Measurements from ENCODE around the gene LOXL1. TPM values are rescaled to one million over a fixed set of nuclear protein-coding genes. Genes with fewer than 3 reads are reported as not detected.

The LOXL1 gene
- total and polyA plus RNA-seq, 2 experiments from 2014 or later: 54.5 to 92.4 TPM

DNA sequence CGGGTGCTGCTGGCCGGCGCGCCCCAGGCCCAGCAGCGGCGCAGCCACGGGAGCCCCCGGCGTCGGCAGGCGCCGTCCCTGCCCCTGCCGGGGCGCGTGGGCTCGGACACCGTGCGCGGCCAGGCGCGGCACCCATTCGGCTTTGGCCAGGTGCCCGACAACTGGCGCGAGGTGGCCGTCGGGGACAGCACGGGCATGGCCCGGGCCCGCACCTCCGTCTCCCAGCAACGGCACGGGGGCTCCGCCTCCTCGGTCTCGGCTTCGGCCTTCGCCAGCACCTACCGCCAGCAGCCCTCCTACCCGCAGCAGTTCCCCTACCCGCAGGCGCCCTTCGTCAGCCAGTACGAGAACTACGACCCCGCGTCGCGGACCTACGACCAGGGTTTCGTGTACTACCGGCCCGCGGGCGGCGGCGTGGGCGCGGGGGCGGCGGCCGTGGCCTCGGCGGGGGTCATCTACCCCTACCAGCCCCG, 777 bp downstream of the LOXL1 start:
- Histone ChIP-seq H3K9me3 (ENCODE audit: low read depth) (no peaks in the 10 kb centered on the region), H3K36me3 (no peaks in the 10 kb centered on the region), H3K27me3 (no peaks in the 10 kb centered on the region), H3K4me1 (ENCODE audit: low read depth) (peaks cover 34% of the 10 kb centered on the region), H3K27ac (peak overlapping the region; percentile 66), H3K4me3 (peak overlapping the region; percentile 56)
- TF ChIP-seq, protein P1, sequence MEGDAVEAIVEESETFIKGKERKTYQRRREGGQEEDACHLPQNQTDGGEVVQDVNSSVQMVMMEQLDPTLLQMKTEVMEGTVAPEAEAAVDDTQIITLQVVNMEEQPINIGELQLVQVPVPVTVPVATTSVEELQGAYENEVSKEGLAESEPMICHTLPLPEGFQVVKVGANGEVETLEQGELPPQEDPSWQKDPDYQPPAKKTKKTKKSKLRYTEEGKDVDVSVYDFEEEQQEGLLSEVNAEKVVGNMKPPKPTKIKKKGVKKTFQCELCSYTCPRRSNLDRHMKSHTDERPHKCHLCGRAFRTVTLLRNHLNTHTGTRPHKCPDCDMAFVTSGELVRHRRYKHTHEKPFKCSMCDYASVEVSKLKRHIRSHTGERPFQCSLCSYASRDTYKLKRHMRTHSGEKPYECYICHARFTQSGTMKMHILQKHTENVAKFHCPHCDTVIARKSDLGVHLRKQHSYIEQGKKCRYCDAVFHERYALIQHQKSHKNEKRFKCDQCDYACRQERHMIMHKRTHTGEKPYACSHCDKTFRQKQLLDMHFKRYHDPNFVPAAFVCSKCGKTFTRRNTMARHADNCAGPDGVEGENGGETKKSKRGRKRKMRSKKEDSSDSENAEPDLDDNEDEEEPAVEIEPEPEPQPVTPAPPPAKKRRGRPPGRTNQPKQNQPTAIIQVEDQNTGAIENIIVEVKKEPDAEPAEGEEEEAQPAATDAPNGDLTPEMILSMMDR (IDR thresholded peaks at IDR 0.05; ENCODE audit: low read depth, low read length): no peak
- DNase-seq (ENCODE audit: low read depth in 1 of 2, low spot score in 1 of 2): peak; percentile 33 to 74

DNA sequence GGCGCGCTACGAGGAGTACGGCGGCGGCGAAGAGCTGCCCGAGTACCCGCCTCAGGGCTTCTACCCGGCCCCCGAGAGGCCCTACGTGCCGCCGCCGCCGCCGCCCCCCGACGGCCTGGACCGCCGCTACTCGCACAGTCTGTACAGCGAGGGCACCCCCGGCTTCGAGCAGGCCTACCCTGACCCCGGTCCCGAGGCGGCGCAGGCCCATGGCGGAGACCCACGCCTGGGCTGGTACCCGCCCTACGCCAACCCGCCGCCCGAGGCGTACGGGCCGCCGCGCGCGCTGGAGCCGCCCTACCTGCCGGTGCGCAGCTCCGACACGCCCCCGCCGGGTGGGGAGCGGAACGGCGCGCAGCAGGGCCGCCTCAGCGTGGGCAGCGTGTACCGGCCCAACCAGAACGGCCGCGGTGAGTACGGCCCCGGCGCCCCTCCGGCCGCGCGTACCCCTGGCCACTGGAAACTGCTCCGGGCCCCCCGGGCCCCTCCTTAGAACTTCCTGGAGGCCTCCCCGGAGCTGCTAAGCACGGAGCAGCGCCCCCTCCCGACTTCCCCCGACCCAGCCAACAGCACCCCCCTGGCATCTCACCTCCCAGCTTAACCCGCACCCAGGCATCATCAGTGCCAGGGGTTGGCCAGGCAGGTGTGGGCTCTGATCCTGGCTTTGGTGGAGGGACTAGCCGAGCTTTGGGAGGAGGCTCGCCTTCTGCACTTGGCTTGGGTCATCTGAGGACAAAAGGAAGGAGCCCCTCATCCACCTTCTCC, 1.4 kb downstream of the LOXL1 start:
- H3K9me3 ChIP-seq (ENCODE audit: low read depth): no peaks in the 10 kb centered on the region
- no peaks in the 10 kb centered on the region for H3K27me3 ChIP-seq
- H3K4me3 ChIP-seq: peak overlapping the region; percentile 56
- peak; percentile 66 to 82 for DNase-seq (ENCODE audit: low read depth in 1 of 2, low spot score in 1 of 2)
- H3K27ac ChIP-seq: peak overlapping the region; percentile 8
- no peaks in the 10 kb centered on the region for H3K36me3 ChIP-seq
- H3K4me1 ChIP-seq (ENCODE audit: low read depth): peaks cover 35% of the 10 kb centered on the region
- TF ChIP-seq, protein P1 (IDR thresholded peaks at IDR 0.05; ENCODE audit: low read depth, low read length): peak; percentile 48

DNA sequence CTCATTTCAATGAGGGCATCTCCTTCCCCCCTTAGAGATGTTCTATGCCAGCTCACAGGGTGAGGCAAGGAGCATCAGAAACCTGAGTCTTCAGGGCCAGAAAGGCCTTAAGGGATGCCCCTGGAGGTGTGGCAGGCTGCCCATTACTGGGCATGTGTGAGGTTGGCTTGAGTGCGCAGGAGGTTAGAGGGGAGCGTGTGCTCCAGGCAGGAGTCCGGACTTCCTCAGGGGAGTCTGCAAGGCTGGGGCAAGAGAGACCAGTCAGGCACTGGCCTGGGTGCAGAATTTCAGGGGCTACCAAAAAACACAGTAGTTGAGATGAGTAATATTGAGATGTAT, 1.9 kb downstream of the LOXL1 start:
- no peak overlapping the region for H3K27ac ChIP-seq
- no peaks in the 10 kb centered on the region for H3K27me3 ChIP-seq
- no peaks in the 10 kb centered on the region for H3K9me3 ChIP-seq (ENCODE audit: low read depth)
- TF ChIP-seq, protein P1 (IDR thresholded peaks at IDR 0.05; ENCODE audit: low read depth, low read length): no peak
- H3K4me3 ChIP-seq: peak overlapping the region; percentile 56
- no peaks in the 10 kb centered on the region for H3K36me3 ChIP-seq
- H3K4me1 ChIP-seq (ENCODE audit: low read depth): peaks cover 34% of the 10 kb centered on the region
- no peak for DNase-seq (ENCODE audit: low read depth in 1 of 2, low spot score in 1 of 2)

DNA sequence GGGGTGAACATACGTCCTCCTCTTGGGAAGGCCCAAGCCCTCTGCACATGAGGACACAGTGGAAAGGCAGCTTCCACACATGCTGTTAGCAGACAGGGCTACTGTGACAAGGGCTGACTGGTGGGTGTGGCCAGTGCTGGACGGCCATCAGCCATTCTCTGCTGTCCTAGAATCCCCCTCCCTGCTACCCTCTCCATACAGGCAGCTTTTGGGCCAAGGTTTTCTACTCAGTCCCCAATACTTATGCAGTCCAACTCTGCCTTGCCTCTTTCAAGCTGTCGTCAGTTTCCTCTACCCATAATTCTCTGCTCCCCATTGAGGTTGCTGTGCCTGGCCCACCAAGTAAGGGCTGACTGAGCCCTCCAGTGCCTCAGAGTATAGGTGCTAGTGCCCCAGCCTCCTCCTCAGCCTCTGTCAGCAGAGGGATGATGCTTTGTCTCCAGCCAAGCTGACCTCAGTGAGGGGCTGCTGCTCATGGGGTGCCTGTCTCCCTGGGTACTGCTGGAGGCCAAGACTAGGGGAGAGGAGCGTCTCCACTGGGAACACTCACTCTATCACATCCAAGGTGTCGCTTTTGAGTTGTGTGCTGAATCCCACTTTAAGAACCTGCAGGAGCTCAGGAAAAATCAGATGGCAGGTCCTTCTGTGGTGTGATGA, 2.8 kb downstream of the LOXL1 start:
- TF ChIP-seq, protein P1 (IDR thresholded peaks at IDR 0.05; ENCODE audit: low read depth, low read length): no peak
- DNase-seq (ENCODE audit: low read depth in 1 of 2, low spot score in 1 of 2): peak in 1 of 2 donors; percentile 69
- Histone ChIP-seq H3K4me1 (ENCODE audit: low read depth) (peaks cover 25% of the 10 kb centered on the region), H3K36me3 (no peaks in the 10 kb centered on the region), H3K27me3 (no peaks in the 10 kb centered on the region), H3K4me3 (no peak overlapping the region), H3K9me3 (ENCODE audit: low read depth) (no peaks in the 10 kb centered on the region), H3K27ac (peak overlapping the region; percentile 37)

DNA sequence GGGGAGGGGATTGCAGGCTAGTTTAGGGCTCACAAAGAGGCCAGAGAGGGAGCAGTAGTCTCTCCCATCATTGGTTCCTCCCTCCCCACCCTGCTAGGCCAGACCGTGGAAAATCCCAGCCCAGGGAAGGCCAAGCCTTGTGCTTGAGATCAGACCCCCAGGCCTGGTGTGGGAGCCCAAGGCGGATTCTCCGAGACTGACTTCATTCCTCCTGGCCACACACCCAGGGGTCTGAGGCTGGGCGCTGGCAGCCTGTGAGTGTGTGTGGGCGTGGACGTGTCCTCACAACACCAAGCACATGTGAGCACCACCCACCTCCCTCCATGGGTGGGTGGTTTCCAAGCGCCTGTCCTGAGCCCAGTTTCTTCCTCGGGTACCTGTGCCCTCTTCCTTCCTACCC, 4.1 kb downstream of the LOXL1 start:
- Histone ChIP-seq H3K4me1 (ENCODE audit: low read depth) (peaks cover 31% of the 10 kb centered on the region), H3K4me3 (no peak overlapping the region), H3K27me3 (no peaks in the 10 kb centered on the region), H3K36me3 (no peaks in the 10 kb centered on the region), H3K27ac (no peak overlapping the region), H3K9me3 (ENCODE audit: low read depth) (no peaks in the 10 kb centered on the region)
- peak in 1 of 2 donors; percentile 84 for DNase-seq (ENCODE audit: low read depth in 1 of 2, low spot score in 1 of 2)
- TF ChIP-seq, protein P1 (IDR thresholded peaks at IDR 0.05; ENCODE audit: low read depth, low read length): no peak

Data from cardiac muscle cell (in vitro differentiated cells and primary cell).